ENCODE data around the gene COLQ.

Gene COLQ

GRCh38 chr3:15405448-15406050, 116.0 kb downstream of the COLQ start:
- H3K4me3 ChIP-seq (ENCODE audit: control insufficient read depth, low read depth, low read length) = no peak overlapping the region
- peak; percentile 27 for DNase-seq (ENCODE audit: low read depth)
- peak; percentile 53 for TF ChIP-seq CTCF (IDR thresholded peaks at IDR 0.05; ENCODE audit: control insufficient read depth, insufficient read depth, low read depth, low read length, missing control alignments)

DNA sequence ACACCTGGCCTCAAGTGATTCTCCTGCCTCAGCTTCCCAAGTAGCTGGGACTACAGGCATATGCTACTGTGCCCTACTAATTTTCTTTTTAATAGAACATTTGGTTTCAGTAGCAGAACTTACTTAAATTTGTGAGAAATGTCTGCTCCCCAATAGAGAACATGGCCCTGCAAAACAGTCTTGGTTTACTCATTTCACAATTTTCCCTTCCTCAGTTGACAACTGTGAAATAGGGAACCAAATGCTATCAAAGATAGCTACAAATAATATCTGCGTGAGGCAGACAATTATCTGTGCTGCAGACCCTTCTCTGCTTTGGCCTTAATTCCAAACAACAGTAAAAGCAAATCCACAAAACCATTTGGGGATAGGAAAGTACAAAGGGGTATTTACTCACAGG, 116.7 kb downstream of the COLQ start:
- H3K4me3 ChIP-seq (ENCODE audit: control insufficient read depth, low read depth, low read length) = no peak overlapping the region
- no peak for DNase-seq (ENCODE audit: low read depth)
- no peak for TF ChIP-seq CTCF (IDR thresholded peaks at IDR 0.05; ENCODE audit: control insufficient read depth, insufficient read depth, low read depth, low read length, missing control alignments)

DNA sequence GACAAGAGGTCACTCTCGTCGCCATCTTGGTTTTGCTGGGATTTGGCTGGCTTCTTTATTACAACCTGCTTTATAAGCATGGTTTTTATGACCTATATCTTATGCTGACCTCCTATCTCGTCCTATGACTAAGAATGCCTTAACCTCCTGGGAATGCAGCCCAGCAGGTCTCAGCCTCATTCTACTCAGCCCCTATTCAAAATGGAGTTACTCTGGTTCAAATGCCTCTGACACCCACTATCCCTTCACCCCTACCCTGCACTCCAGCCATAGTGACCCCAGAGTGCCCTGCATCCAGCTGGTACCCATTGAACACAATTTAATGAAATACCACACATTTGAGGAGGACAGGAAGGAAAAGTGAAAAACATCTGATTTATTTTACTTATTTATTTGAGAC, 117.5 kb downstream of the COLQ start:
- H3K4me3 ChIP-seq (ENCODE audit: control insufficient read depth, low read depth, low read length) = no peak overlapping the region
- DNase-seq (ENCODE audit: low read depth) = no peak
- no peak for TF ChIP-seq CTCF (IDR thresholded peaks at IDR 0.05; ENCODE audit: control insufficient read depth, insufficient read depth, low read depth, low read length, missing control alignments)

DNA sequence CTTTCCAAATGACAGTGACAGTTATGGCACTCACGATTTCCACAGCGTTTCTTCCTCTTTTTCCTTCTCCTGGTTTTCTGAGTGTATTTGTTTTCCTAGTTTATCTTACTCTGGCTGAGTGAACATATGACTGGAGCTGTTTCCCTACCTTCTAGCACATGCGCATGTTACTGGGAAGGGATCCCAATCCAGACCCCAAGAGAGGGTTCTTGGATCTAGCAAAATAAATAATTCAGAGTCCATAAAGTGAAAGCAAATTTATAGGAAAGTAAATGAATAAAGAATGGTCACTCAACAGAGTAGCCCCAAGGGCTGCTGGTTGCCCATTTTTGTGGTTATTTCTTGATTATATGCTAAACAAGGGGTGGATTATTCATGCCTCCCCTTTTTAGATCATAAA, 118.0 kb downstream of the COLQ start:
- TF ChIP-seq CTCF (IDR thresholded peaks at IDR 0.05; ENCODE audit: control insufficient read depth, insufficient read depth, low read depth, low read length, missing control alignments) = no peak
- no peak for DNase-seq (ENCODE audit: low read depth)
- no peak overlapping the region for H3K4me3 ChIP-seq (ENCODE audit: control insufficient read depth, low read depth, low read length)

DNA sequence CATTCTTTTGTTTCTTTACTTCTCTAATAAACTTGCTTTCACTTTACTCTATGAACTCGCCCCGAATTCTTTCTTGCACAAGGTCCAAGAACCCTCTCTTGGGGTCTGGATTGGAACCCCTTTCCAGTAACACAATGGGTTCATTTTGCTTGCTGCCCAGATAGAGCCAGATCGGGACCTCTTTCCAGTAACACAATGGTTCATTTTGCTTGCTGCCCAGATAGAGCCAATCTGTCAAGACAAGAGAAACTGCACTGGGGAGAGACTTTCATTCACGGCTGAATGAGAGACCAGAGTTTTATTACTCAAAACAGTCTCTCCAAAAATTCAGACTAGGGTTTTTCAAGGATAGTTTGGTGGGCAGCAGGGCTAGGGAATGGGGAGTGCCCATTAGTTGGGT, 119.6 kb downstream of the COLQ start:
- no peak for DNase-seq (ENCODE audit: low read depth)
- H3K4me3 ChIP-seq (ENCODE audit: control insufficient read depth, low read depth, low read length) = no peak overlapping the region
- TF ChIP-seq CTCF (IDR thresholded peaks at IDR 0.05; ENCODE audit: control insufficient read depth, insufficient read depth, low read depth, low read length, missing control alignments) = no peak

All from AG09309 (cell line).